Sigmoid colon (tissue), 7 donors: ENCODE data around the gene CTNNA2. TPM values are rescaled to one million over a fixed set of nuclear protein-coding genes. Genes with fewer than 3 reads are reported as not detected.

Experiments used
- DNase-seq: peaks from one replicate; pipeline ENCODE4 v3.0.0-alpha.2; 2019
- H3K27ac ChIP-seq, 4 donors: fragments of 200-600 bp; sonication (generic); one replicate each; pipeline ENCODE4 v1.5.1; 2016 to 2019; ENCODE audit warnings: mild to moderate bottlenecking in 1 of 4
- H3K27me3 ChIP-seq, 3 donors: fragments of 200-600 bp; sonication (generic); one replicate each; pipeline ENCODE4 v1.5.1; 2019; ENCODE audit warnings: mild to moderate bottlenecking in 1 of 3
- H3K36me3 ChIP-seq, 4 donors: fragments of 200-600 bp; sonication (generic); one replicate each; pipeline ENCODE4 v1.5.1; 2016 to 2019
- H3K4me1 ChIP-seq, 4 donors: fragments of 200-600 bp; sonication (generic); one replicate each; pipeline ENCODE4 v1.5.1; 2017 to 2019
- H3K4me3 ChIP-seq, 4 donors: fragments of 200-600 bp; sonication (generic); one replicate each; pipeline ENCODE4 v1.5.1; 2017 to 2019; ENCODE audit warnings: mild to moderate bottlenecking in 2 of 4, moderate library complexity in 1 of 4
- H3K9me3 ChIP-seq, 4 donors: fragments of 200-600 bp in 3 of 4; sonication (generic) in 3 of 4; one replicate each; pipeline versions ENCODE4 v1.5.1 to v1.6.1; 2013 to 2019
- CTCF ChIP-seq, 4 experiments: fragments of 450-650 bp in 3 of 4; fragments of 200-600 bp in 1 of 4; IDR thresholded peaks; one replicate each; pipeline ENCODE4 v1.5.1; 2016 to 2019; ENCODE audit warnings: antibody characterized with exemption in 4 of 4, mild to moderate bottlenecking in 3 of 4, moderate library complexity in 2 of 4
- EP300 ChIP-seq, 4 donors: sonication (generic); formaldehyde crosslinking; IDR thresholded peaks; one replicate each; pipeline ENCODE4 v1.6.1; 2017; ENCODE audit warnings: antibody characterized with exemption in 4 of 4
- POLR2A ChIP-seq, 2 donors: fragments of 450-650 bp; IDR thresholded peaks; one replicate each; pipeline ENCODE4 v1.6.1; 2016; ENCODE audit warnings: antibody characterized with exemption in 2 of 2, mild to moderate bottlenecking in 2 of 2, moderate library complexity in 2 of 2
- POLR2AphosphoS5 ChIP-seq, 4 donors: sonication (generic); formaldehyde crosslinking; IDR thresholded peaks; one replicate each; pipeline ENCODE4 v1.6.1; 2017; ENCODE audit warnings: antibody characterized with exemption in 4 of 4
- WGBS, 2 donors: extraction: QIAGEN DNeasy Blood & Tissue Kit; methylation state at CpG; one replicate each; pipeline ENCODE4 v1.1.7; 2013; 5-methylcytosine and 5-hydroxymethylcytosine counted together
- intact Hi-C: fragments of 100-400 bp; cut with DNase I; formaldehyde crosslinking; loops from one replicate; pipeline ENCODE4 v1.15.1; 2023
- polyA plus RNA-seq, 3 donors: library from polyadenylated mRNA; stranded (reverse); fragments of 200-250 nt; gene quantifications; one replicate each; pipeline ENCODE4 v1.2.3, GENCODE V29; 2013
- total RNA-seq, 4 donors: library from RNA; depleted of rRNA; stranded (reverse); fragments of >200 nt; gene quantifications; one replicate each; pipeline ENCODE4 v1.1.0, GENCODE V29; 2016
- donor health status: healthy with polysubstance abuse.
- donor health status: Bipolar disorder and iron deficiency.
- donor health status: healthy.

CTNNA2 gene
- total and polyA plus RNA-seq, 7 donors: 1.4 to 8.6 (median 3.8) TPM; not detected in 2

- intact Hi-C loops: no loop called here
- no peak for DNase-seq
- TF ChIP-seq POLR2AphosphoS5 (IDR thresholded peaks at IDR 0.05) (no peak), EP300 (IDR thresholded peaks at IDR 0.05) (no peak), CTCF (IDR thresholded peaks at IDR 0.05) (no peak), POLR2A (IDR thresholded peaks at IDR 0.05) (no peak)
- Histone ChIP-seq H3K36me3 (no peaks in the 10 kb centered on the region), H3K4me3 (no peak overlapping the region), H3K27ac (no peak overlapping the region), H3K27me3 (no peaks in the 10 kb centered on the region), H3K4me1 (no peaks in the 10 kb centered on the region), H3K9me3 (no peaks in the 10 kb centered on the region)
Observed at GRCh38 chr2:80361904-80362303, 849.1 kb downstream of the CTNNA2 start.

GRCh38 chr2:80363330-80363729 is 850.5 kb downstream of the CTNNA2 start:
- H3K9me3 ChIP-seq: no peaks in the 10 kb centered on the region
- TF ChIP-seq POLR2AphosphoS5 (IDR thresholded peaks at IDR 0.05) (no peak), CTCF (IDR thresholded peaks at IDR 0.05) (no peak), EP300 (IDR thresholded peaks at IDR 0.05) (no peak), POLR2A (IDR thresholded peaks at IDR 0.05) (no peak)
- H3K36me3 ChIP-seq: no peaks in the 10 kb centered on the region
- no peaks in the 10 kb centered on the region for H3K4me1 ChIP-seq
- no peak for DNase-seq
- intact Hi-C loops: no loop called here
- no peaks in the 10 kb centered on the region for H3K27me3 ChIP-seq
- WGBS, 2 donors: 79 to 87% methylated on average over 5 of the region's 5 CpGs
- no peak overlapping the region for H3K4me3 ChIP-seq
- no peak overlapping the region for H3K27ac ChIP-seq

DNA sequence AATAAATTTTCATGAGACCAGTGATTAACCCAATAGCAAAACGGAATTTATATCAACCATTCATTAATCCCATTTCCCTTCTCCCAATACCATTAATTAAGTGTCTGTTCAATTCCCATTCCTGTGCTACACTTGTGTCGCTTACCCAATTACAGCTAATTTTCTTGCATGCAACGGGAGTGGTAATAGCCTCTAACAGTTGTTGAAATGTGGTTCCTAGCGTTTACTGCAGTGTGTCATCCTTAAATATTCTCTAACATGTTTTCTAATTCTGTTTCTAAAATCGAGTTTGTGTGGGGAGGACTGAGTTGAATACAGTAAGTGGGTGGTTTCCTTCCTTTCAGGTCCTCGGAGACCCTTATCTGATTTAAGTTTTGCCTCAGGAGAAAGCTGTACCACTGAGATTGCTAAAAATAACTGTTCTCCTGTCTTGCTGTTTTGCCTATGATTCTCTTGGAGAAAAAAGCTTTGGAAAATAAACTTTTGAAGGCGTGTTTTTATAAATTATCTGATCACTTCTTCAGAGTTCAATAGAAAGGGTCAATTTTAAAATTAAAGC is 851.0 kb downstream of the CTNNA2 start:
- Histone ChIP-seq H3K36me3 (no peaks in the 10 kb centered on the region), H3K9me3 (no peaks in the 10 kb centered on the region), H3K4me1 (no peaks in the 10 kb centered on the region), H3K27ac (no peak overlapping the region), H3K4me3 (no peak overlapping the region), H3K27me3 (no peaks in the 10 kb centered on the region)
- DNase-seq: no peak
- intact Hi-C loops: no loop called here
- WGBS, 2 donors: 21 to 62% methylated on average over 7 of the region's 7 CpGs
- TF ChIP-seq POLR2A (IDR thresholded peaks at IDR 0.05) (no peak), EP300 (IDR thresholded peaks at IDR 0.05) (no peak), CTCF (IDR thresholded peaks at IDR 0.05) (no peak), POLR2AphosphoS5 (IDR thresholded peaks at IDR 0.05) (no peak)

GRCh38 chr2:80364524-80365212 is 851.8 kb downstream of the CTNNA2 start:
- 76 to 77% methylated on average over 6 of the region's 6 CpGs for WGBS, 2 donors
- TF ChIP-seq POLR2A (IDR thresholded peaks at IDR 0.05) (no peak), CTCF (IDR thresholded peaks at IDR 0.05) (no peak), POLR2AphosphoS5 (IDR thresholded peaks at IDR 0.05) (no peak), EP300 (IDR thresholded peaks at IDR 0.05) (no peak)

More at GRCh38 chr2:80364524-80365212, 851.8 kb downstream of the CTNNA2 start:
- Histone ChIP-seq H3K4me1 (no peaks in the 10 kb centered on the region), H3K4me3 (no peak overlapping the region), H3K9me3 (no peaks in the 10 kb centered on the region), H3K36me3 (no peaks in the 10 kb centered on the region), H3K27ac (no peak overlapping the region), H3K27me3 (no peaks in the 10 kb centered on the region)
- no peak for DNase-seq
- intact Hi-C loops: no loop called here
